Left cardiac atrium (tissue), 4 donors: ENCODE results near the gene PRPF38A. TPM values are rescaled to one million over a fixed set of nuclear protein-coding genes. Genes with fewer than 3 reads are reported as not detected.

Source experiments
- ATAC-seq, 2 donors: fragments of 200-7000 bp; cut with Tn5 transposase; one replicate each; pipeline ENCODE4 v1.9.1; 2020; ENCODE audit warnings: mild to moderate bottlenecking in 2 of 2, moderate library complexity in 2 of 2
- DNase-seq: peaks from one replicate; pipeline ENCODE4 v3.0.0-alpha.2; 2020
- intact Hi-C, 2 donors: fragments of 100-400 bp; cut with DNase I; formaldehyde crosslinking; loops; one replicate each; pipeline versions ENCODE4 v1.14.1 to v1.15.1; 2022 to 2023
- total RNA-seq, 2 donors: library from RNA; stranded (reverse); fragmentation: NEBNext Ultra II Directional; extraction: Animal tissue kit (Norgen Biotek cat#: 25700); gene quantifications; one replicate each; pipeline ENCODE4 v1.2.1, GENCODE V29; 2021
- donor health status: DM: no; HTN: yes; CAD: no.
- donor health status: DM: no; HTN: yes; CAD: no; lungs with severe emphysema.
- donor health status: DM: yes; HTN: yes; CAD: no.
- donor health status: Dilated cardiomyopathy.

Gene PRPF38A
- total RNA-seq, 2 donors from 2014 or later: 23.1 to 26.1 TPM

GRCh38 chr1:52386458-52386857 is 17.9 kb upstream of the PRPF38A start:
- no peak for ATAC-seq
- intact Hi-C loops: no loop called here

DNA sequence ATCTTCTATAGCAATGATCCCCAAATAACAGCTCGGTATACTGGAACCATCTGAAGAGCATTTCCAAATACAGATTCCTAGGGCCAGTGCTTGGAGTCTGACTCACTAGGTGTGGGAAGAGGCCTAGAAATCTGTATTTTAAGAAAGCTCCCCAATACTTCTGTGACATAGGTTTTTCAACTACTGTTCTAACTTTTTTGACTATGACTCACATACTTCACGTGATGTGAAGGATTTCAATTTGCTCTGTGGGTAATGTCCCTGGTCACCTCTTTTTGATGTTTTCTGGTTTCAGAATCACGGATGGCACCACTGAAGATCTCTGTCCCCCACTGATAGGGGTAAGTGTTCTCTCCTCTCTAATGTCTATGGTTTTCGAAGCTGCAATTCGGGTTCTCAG is 11.2 kb upstream of the PRPF38A start:
- intact Hi-C loops: no loop called here
- DNase-seq (no peak), ATAC-seq (no peak)

More at GRCh38 chr1:52386458-52386857, 17.9 kb upstream of the PRPF38A start:
- no peak for DNase-seq

GRCh38 chr1:52399629-52400028 is 4.8 kb upstream of the PRPF38A start:
- no peak for ATAC-seq
- DNase-seq: no peak
- intact Hi-C loops: no loop called here

GRCh38 chr1:52400131-52400530 is 4.3 kb upstream of the PRPF38A start:
- ATAC-seq: no peak
- intact Hi-C loops: no loop called here
- no peak for DNase-seq

GRCh38 chr1:52402860-52403240 is 1.6 kb upstream of the PRPF38A start:
- intact Hi-C loops: no loop called here
- ATAC-seq: no peak
- DNase-seq: no peak

DNA sequence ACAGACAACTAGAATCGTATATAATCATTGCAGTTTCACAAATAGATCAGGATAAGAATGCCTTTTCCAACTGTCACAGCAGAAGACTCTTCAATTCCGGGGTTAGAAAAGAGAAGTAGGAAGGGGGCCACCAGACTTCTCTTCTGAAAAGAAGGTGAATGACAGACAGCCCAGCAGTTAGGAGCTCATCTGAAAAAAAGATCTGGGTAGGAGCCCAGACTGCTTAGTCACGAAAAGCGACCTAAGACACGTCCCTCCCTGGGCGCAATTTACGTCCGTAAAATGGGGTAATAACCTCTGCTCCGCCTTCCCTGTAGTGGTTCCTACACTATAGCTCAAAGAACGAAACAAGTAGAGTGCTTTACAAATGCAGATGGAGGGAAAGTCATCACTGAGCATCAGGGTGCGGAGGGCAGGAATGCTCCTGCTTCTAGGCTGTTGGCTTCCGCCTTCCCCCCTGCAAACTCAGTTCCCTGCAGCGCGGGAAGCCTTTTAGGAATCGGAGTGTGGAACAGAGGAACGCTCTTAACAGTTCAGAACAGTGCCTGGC is 761 bp upstream of the PRPF38A start:
- peak in 1 of 2 donors; percentile 34 for ATAC-seq
- intact Hi-C loops: no loop called here
- no peak for DNase-seq

- DNase-seq (no peak), ATAC-seq (no peak)
- intact Hi-C loops: no loop called here
Observed at GRCh38 chr1:52404975-52405338, 555 bp downstream of the PRPF38A start.

DNA sequence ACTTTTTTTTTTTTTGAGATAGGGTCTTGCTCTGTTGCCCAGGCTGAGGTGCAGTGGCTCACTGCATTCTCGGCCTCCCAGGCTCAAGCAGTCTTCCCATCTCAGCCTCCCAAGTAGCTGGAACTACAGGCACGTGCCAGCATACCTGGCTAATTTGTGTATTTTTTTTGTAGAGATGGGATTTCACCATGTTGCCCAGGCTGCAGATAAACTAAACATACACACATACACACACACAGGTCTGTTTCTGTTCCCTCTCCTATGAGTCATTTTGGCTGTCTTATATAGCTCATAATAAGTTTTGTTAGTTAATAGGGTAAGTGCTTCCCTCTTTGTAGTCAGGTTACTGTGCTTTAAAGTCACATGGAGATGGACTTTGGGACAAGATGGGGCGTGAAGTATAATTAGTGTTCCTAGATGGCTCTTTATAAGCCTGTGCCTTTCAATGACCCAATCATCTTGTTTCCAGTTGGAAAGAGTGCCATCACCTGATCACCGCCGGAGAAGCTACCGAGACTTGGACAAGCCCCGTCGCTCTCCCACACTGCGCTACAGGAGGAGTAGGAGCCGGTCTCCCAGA is 9.1 kb downstream of the PRPF38A start:
- DNase-seq: no peak
- intact Hi-C loops: no loop called here

GRCh38 chr1:52414942-52415341 is 10.5 kb downstream of the PRPF38A start:
- intact Hi-C loops: no loop called here
- ATAC-seq: no peak
- no peak for DNase-seq

More for the DNA sequence above, 9.1 kb downstream of the PRPF38A start:
- no peak for ATAC-seq

GRCh38 chr1:52416811-52417210 is 12.4 kb downstream of the PRPF38A start:
- ATAC-seq (no peak), DNase-seq (no peak)
- intact Hi-C loops: no loop called here

DNA sequence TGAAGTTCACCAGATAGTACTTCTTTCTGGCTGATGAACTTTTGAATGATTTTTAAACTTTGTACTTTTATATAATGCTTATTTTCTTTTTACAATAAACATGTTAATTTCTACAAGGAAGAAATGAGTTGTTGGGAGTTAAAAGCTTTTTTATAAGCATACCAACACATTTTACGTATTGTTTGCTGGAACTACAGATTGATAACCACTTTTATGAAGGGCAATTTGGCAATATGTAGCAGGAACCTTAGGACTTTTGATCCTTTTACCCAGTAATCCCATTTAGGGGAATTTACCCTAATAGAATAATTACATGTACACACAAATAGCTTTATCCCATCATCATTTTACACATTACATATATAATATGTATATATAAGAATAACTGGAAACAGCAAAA is 16.3 kb downstream of the PRPF38A start:
- no peak for DNase-seq
- ATAC-seq: no peak
- intact Hi-C loops: no loop called here

DNA sequence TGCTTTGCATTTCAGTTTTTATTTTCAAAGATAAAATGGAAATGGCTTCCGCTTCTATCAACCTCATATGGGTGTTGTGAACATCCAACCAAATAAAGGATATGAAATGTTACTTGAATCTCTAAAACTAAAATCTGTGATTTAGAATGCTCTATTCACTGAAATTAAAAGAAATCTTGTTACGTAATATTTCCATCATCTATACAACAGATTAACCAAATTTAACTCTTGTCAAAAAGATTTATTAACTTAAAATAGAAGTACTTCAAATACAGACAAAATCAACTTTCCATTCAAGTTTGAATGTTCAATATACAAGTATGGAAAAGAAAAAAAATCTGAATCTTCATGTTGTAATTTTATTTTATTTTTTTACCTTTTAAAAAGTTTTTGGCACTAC is 18.7 kb downstream of the PRPF38A start:
- no peak for ATAC-seq
- no peak for DNase-seq
- intact Hi-C loops: no loop called here

DNA sequence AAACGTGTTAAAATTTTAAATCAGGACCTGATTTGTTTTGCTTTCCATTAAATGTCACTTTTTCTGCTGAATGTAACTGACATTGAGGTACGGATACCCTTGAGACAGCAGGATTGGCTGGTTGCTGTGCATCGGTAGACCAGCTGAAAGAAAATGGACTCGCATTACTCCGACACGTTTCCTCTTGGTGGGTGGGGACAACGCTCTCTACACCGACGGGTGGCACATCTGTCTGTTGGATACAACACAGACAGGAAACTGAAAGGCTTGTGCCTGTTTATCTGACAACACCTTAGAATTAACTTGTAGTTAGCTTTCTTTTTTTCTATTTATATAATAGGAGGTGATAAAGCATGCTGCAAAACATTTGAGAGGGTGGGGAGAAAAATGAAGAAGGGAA is 19.4 kb downstream of the PRPF38A start:
- DNase-seq (no peak), ATAC-seq (peak in 1 of 2 donors; percentile 67)
- intact Hi-C loops: no loop called here

DNA sequence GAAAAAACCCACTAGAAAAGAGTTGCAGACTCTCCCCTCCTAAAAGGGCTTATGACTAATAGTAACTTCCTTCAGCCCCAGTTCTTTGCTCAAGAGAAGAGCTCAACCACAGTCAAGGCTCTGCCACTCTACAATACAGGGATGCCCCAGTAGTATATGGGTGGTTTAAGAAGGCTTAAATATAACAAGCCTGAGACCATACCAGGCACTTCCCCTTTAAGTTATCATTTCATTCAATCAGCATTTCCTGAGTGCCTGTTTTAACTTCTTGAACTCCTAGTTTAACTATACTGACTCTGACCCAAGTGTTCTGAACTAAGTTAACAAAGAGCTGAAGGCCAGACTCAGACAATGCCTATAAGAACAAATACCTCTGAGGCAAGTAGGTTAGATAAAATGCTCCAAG is 19.8 kb downstream of the PRPF38A start:
- intact Hi-C loops: no loop called here
- DNase-seq (no peak), ATAC-seq (peak in 1 of 2 donors; percentile 41)

DNA sequence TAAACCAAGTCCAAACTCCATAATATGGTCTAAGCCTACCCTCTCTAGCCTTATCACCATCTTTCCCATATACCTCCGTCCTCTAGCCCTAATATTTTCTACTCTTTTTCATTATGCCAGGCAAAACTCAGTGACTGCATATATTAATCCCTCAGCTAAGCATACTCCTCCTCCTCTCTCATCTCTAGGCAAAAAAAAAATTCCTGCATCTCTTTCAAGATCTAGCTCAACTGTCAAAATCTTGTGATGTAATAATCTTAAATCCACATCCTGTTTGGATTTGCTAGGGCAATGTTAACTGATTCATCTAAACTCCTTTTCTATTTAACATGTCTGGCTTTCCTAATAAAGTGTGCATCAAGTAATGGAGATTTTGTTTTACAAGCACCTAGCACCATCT is 20.4 kb downstream of the PRPF38A start:
- no peak for DNase-seq
- intact Hi-C loops: no loop called here
- no peak for ATAC-seq

GRCh38 chr1:52426371-52426770 is 22.0 kb downstream of the PRPF38A start:
- no peak for DNase-seq
- intact Hi-C loops: no loop called here
- no peak for ATAC-seq

- intact Hi-C loops: no loop called here
- ATAC-seq: no peak
- no peak for DNase-seq
Observed at GRCh38 chr1:52427152-52427551, 22.8 kb downstream of the PRPF38A start.

DNA sequence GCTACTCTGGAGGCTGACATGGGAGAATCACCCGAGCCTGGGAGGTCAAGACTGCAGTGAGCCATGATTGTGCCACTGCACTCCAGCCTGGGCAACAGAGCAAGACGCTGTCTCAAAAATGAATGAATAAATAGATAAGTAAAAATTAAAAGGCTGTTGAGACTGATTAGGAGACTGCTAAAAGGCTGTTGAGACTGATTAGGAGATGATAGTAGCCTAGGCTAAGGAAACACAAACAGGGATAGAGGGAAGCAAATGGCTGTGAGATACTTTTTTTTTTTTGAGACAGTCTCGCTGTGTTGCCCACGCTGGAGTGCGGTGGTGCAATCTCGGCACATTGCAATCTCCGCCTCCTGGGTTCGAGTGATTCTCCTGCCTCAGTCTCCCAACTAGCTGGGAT is 28.4 kb downstream of the PRPF38A start:
- intact Hi-C loops: no loop called here
- DNase-seq: no peak
- no peak for ATAC-seq

GRCh38 chr1:52435211-52435610 is 30.8 kb downstream of the PRPF38A start:
- intact Hi-C loops: no loop called here
- ATAC-seq: no peak

GRCh38 chr1:52435650-52436049 is 31.2 kb downstream of the PRPF38A start:
- intact Hi-C loops: no loop called here
- DNase-seq: no peak
- ATAC-seq: no peak

More at GRCh38 chr1:52435211-52435610, 30.8 kb downstream of the PRPF38A start:
- DNase-seq: no peak

GRCh38 chr1:52436817-52437216 is 32.4 kb downstream of the PRPF38A start:
- DNase-seq (no peak), ATAC-seq (no peak)
- intact Hi-C loops: no loop called here

DNA sequence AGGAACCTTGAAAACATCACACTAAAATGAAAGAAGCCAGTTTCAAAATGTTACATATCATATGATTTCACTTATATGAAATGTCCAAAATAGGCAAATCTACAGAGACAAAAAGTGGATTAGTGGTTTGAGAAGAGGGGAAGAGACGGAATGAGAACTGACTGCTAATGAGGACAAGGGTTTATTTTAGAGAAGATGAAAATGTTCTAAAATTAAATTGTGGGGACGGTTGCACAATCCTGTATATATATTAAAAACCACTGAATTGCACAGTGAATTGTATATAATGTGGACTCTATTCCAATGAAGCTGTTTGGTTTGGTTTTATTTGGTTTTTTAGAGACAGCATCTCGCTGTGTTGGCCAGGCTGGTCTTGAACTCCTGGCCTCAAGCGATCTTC is 35.6 kb downstream of the PRPF38A start:
- intact Hi-C loops: no loop called here
- no peak for DNase-seq
- ATAC-seq: no peak
